Hepatocyte (in vitro differentiated cells): ENCODE measurements around the gene GRK3.

Experiments used
- CTCF ChIP-seq: fragments of 200-600 bp; sonication (generic); IDR thresholded peaks from 2 replicates; pipeline ENCODE4 v1.5.1; 2016; ENCODE audit warnings: antibody characterized with exemption, mild to moderate bottlenecking; ENCODE audit not compliant: poor library complexity
- EZH2 ChIP-seq: fragments of 200-600 bp; sonication (generic); IDR thresholded peaks from 2 replicates; pipeline ENCODE4 v1.6.1; 2016; ENCODE audit warnings: antibody characterized with exemption, mild to moderate bottlenecking, borderline replicate concordance
- EZH2phosphoT487 ChIP-seq: fragments of 200-600 bp; sonication (generic); IDR thresholded peaks from one replicate; pipeline ENCODE4 v1.6.1; 2018; ENCODE audit warnings: antibody characterized with exemption, mild to moderate bottlenecking, low read depth, moderate library complexity; ENCODE audit not compliant: unreplicated experiment, severe bottlenecking

GRCh38 chr22:25722626-25723025, 158.2 kb downstream of the GRK3 start:
- no peak for TF ChIP-seq CTCF
- no peak for TF ChIP-seq EZH2
- no peak for TF ChIP-seq EZH2phosphoT487
